Measurements from ENCODE around the gene AKT1.

AKT1 gene

GRCh38 chr14:104798300-104799243, 3.0 kb upstream of the AKT1 start:
- DNase-seq: no peak

- DNase-seq: no peak
These were observed 1.8 kb upstream of the AKT1 start for GRCh38 chr14:104797115-104798044.

- no peak for DNase-seq
These were observed 1.1 kb upstream of the AKT1 start for GRCh38 chr14:104796687-104797081.

GRCh38 chr14:104795781-104796686, 486 bp upstream of the AKT1 start:
- DNase-seq: peak; percentile 34

- DNase-seq: no peak
These were observed 936 bp downstream of the AKT1 start for GRCh38 chr14:104794631-104794992.

GRCh38 chr14:104794099-104794498, 1.4 kb downstream of the AKT1 start:
- peak; percentile 40 for DNase-seq

- DNase-seq: no peak
These were observed 1.9 kb downstream of the AKT1 start for GRCh38 chr14:104793703-104793959.

GRCh38 chr14:104792945-104793702, 2.4 kb downstream of the AKT1 start:
- DNase-seq: no peak

- no peak for DNase-seq
These were observed 3.3 kb downstream of the AKT1 start for GRCh38 chr14:104792101-104792884.

GRCh38 chr14:104791425-104791824, 4.1 kb downstream of the AKT1 start:
- no peak for DNase-seq

GRCh38 chr14:104789752-104790743, 5.5 kb downstream of the AKT1 start:
- no peak for DNase-seq

GRCh38 chr14:104788873-104789663, 6.5 kb downstream of the AKT1 start:
- no peak for DNase-seq

GRCh38 chr14:104788161-104788818, 7.3 kb downstream of the AKT1 start:
- no peak for DNase-seq

- no peak for DNase-seq
These were observed 7.8 kb downstream of the AKT1 start for GRCh38 chr14:104787736-104788135.

- no peak for DNase-seq
These were observed 8.5 kb downstream of the AKT1 start for GRCh38 chr14:104786726-104787675.

- DNase-seq: no peak
These were observed 9.4 kb downstream of the AKT1 start for GRCh38 chr14:104786091-104786586.

- no peak for DNase-seq
These were observed 9.9 kb downstream of the AKT1 start for GRCh38 chr14:104785708-104786080.
